Mucosa of stomach (tissue), 1 donor: ENCODE results near the gene OR2M3.

Experiments
- H3K27me3 ChIP-seq: one replicate; pipeline ENCODE4 v1.7.0; 2013; ENCODE audit warnings: mild to moderate bottlenecking, low read length; ENCODE audit not compliant: control insufficient read depth, insufficient read depth
- H3K36me3 ChIP-seq: one replicate; pipeline ENCODE4 v1.7.0; 2013; ENCODE audit warnings: low read length; ENCODE audit not compliant: control insufficient read depth, insufficient read depth
- H3K4me1 ChIP-seq: one replicate; pipeline ENCODE4 v1.7.0; 2013; ENCODE audit warnings: mild to moderate bottlenecking, low read length; ENCODE audit not compliant: control insufficient read depth, insufficient read depth
- H3K4me3 ChIP-seq: one replicate; pipeline ENCODE4 v1.7.0; 2013; ENCODE audit warnings: low read length
- H3K9ac ChIP-seq: one replicate; pipeline ENCODE4 v1.7.0; 2013; ENCODE audit warnings: mild to moderate bottlenecking, low read length, moderate library complexity
- H3K9me3 ChIP-seq: one replicate; pipeline ENCODE4 v1.7.0; 2013; ENCODE audit warnings: mild to moderate bottlenecking, low read length, moderate library complexity; ENCODE audit not compliant: control insufficient read depth
- donor health status: Pancreatic carcinoma.

OR2M3 gene, protein sequence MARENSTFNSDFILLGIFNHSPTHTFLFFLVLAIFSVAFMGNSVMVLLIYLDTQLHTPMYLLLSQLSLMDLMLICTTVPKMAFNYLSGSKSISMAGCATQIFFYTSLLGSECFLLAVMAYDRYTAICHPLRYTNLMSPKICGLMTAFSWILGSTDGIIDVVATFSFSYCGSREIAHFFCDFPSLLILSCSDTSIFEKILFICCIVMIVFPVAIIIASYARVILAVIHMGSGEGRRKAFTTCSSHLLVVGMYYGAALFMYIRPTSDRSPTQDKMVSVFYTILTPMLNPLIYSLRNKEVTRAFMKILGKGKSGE

DNA sequence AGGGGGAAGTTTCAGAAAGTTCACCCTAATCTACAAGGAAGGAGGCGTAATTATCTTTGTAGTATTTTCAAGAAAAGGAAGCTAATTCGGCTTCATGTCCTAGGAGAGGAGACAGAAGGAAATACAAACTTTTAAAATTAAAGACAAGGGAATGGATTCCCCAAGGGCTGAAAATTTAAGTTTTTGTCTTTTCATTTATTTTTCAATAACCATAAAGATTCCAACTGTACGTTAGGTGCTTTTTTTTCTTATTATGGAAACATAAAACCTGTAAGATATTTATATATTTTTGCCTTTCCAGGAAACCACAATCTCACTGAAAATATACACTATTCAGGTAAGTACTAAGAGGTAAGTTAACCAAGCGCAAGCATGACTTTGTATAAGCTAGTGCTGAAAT, at the start of gene OR2M3:
TSS of gene OR2M3 (plus strand) at position 301 of the 400 bp plus-strand sequence. CDS start 5,803 bp downstream, outside the sequence.
- Histone ChIP-seq H3K9ac (no peak within 1 kb of the TSS), H3K9me3 (no peaks in the 10 kb centered on the region), H3K4me1 (no peaks in the 10 kb centered on the region), H3K4me3 (no peak within 1 kb of the TSS), H3K27me3 (no peaks in the 10 kb centered on the region), H3K36me3 (no peaks in the 10 kb centered on the region)

DNA sequence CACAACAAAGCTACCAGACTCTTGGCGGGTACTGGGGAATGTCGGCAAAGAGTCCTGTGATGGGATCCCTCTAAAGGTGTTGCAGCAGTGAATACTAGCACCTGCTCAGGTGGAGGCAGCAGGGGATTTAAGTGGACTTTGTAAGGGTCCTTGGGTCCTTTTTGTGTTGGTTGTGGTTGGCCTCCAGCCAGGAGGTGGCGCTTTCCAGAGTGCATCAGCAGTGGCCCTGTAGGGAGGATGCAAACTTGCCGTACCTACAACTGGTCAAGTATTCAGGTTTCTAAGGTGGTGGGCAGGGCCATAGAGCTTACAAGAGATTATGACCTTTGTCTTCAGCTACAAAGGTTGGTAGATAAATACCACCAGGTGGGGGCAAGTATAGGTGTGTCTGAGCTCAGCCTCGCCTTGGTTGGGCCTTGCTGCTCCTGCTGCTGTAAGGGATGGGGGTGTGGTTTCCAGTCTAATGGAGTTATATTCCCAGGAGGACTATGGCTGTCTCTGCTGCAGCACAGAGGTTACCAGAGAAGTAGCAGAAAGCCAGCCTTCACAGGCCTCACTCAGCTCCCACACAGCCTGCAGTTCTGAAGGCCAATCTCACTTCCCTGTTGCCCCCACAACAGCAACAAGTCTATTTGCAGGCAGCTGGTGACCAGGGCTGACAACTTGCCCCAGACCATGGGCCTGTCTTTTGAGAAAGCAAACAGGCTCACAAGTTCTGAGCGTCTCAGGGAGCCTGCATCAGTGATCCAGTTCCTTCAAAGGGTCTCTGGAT, 44.8 kb upstream of the OR2M3 start:
- no peaks in the 10 kb centered on the region for H3K27me3 ChIP-seq
- no peaks in the 10 kb centered on the region for H3K4me1 ChIP-seq
- no peaks in the 10 kb centered on the region for H3K9me3 ChIP-seq
- no peaks in the 10 kb centered on the region for H3K36me3 ChIP-seq
- H3K4me3 ChIP-seq, result no peak overlapping the region
- H3K9ac ChIP-seq, result no peak overlapping the region

DNA sequence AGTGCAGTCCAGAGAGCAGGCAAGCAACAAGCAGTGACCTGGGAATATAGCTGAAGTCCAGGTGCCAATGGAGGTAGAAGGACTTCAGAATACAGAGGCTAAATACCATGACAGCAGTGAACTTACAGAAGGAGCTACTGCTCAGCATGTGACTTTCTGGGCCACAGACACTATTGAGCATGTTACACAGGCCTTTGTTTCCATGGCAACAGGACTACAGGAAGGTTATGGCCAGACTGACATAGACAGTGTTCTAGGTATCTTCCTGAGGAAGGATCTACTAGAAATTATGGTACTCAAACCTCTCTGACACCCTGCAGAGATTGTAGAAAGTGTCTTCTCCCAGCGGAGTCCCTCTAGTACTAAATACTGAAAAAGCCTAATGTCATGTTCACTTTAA, 41.1 kb upstream of the OR2M3 start:
- no peak overlapping the region for H3K9ac ChIP-seq
- H3K4me1 ChIP-seq, result no peaks in the 10 kb centered on the region
- no peaks in the 10 kb centered on the region for H3K27me3 ChIP-seq
- no peak overlapping the region for H3K4me3 ChIP-seq
- no peaks in the 10 kb centered on the region for H3K9me3 ChIP-seq
- no peaks in the 10 kb centered on the region for H3K36me3 ChIP-seq

DNA sequence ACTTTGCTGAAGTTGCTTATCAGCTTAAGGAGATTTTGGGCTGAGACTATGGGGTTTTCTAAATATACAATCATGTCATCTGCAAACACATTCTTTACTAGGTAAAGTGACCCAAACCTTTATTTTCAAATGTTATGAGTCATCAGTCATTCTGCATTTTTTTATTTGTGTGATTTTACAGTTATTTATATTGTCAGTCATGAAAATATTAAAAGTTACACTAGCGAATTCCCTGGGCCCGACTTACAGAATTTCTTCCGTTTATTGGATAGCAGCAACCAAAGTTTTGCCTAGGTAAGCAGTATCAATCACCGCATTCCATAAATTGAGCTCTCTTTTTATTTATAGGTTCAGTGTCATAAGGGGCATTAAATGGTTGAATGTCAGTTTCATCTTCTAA, 38.3 kb upstream of the OR2M3 start:
- H3K4me1 ChIP-seq, result no peaks in the 10 kb centered on the region
- H3K4me3 ChIP-seq, result no peak overlapping the region
- H3K9me3 ChIP-seq, result no peaks in the 10 kb centered on the region
- H3K36me3 ChIP-seq, result no peaks in the 10 kb centered on the region
- H3K27me3 ChIP-seq, result no peaks in the 10 kb centered on the region
- H3K9ac ChIP-seq, result no peak overlapping the region

DNA sequence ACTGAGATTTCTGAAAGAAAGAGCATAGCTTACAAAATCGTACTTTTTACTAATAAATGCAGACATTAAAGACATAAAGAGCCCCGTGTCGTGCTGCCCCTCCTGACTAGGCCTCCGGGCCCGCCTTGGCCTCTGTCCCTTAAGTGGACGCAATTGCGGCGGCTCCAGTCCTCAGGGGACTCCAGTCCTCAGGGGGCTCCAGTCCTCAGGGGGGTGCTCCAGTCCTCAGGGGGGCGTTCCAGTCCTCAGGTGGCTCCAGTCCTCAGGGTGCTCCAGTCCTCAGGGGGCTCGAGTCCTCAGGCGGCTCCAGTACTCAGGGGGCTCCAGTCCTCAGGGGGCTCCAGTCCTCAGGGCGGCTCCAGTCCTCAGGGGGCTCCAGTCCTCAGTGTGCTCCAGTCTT, 33.0 kb upstream of the OR2M3 start:
- H3K27me3 ChIP-seq, result no peaks in the 10 kb centered on the region

DNA sequence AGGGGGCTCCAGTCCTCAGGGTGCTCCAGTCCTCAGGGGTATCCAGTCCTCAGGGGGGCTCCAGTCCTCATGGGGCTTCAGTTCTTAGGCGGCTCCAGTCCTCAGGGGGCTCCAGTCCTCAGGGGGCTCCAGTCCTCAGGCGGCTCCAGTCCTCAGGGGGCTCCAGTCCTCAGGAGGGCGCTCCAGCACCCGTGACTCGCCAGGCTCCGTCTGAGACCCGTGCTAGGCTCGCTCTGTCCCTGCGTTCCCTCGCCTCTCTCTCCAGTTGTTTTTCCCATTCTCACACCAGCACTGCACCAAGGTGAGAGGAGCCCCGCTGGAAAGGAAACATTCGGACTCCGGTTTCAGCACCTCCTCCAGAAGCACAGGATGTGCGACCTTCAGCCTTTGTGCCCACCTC, 31.9 kb upstream of the OR2M3 start:
- Histone ChIP-seq H3K9ac (no peak overlapping the region), H3K36me3 (no peaks in the 10 kb centered on the region), H3K27me3 (no peaks in the 10 kb centered on the region), H3K4me3 (no peak overlapping the region), H3K9me3 (no peaks in the 10 kb centered on the region), H3K4me1 (no peaks in the 10 kb centered on the region)

More for the DNA sequence above, 33.0 kb upstream of the OR2M3 start:
- H3K4me1 ChIP-seq, result no peaks in the 10 kb centered on the region
- H3K9me3 ChIP-seq, result no peaks in the 10 kb centered on the region
- no peaks in the 10 kb centered on the region for H3K36me3 ChIP-seq
- no peak overlapping the region for H3K9ac ChIP-seq
- H3K4me3 ChIP-seq, result no peak overlapping the region

DNA sequence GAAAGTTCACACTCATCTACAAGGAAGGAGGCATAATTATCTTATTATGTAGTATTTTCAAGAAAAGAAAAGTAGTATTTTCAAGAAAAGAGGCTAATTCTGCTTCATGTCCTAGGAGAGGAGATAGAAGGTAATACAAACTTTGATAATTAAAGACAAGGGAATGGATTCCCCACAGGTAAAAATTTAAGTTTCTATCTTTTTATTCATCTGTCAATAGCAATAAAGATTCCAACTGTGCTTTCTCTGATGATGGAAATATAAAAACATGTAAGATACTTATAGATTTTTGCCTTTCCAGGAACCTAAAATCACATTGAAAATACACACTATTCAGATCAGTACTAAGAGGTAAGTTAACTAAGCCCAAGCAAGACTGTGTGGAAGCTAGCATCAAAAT, 22.5 kb upstream of the OR2M3 start, which contains the start of gene OR2M2:
TSS of gene OR2M2 (plus strand) at position 301 of the 400 bp plus-strand sequence. CDS start 5,165 bp downstream, outside the sequence.
- Histone ChIP-seq H3K9me3 (no peaks in the 10 kb centered on the region), H3K27me3 (no peaks in the 10 kb centered on the region), H3K4me1 (no peaks in the 10 kb centered on the region), H3K9ac (no peak within 1 kb of the TSS), H3K36me3 (no peaks in the 10 kb centered on the region), H3K4me3 (no peak within 1 kb of the TSS)

DNA sequence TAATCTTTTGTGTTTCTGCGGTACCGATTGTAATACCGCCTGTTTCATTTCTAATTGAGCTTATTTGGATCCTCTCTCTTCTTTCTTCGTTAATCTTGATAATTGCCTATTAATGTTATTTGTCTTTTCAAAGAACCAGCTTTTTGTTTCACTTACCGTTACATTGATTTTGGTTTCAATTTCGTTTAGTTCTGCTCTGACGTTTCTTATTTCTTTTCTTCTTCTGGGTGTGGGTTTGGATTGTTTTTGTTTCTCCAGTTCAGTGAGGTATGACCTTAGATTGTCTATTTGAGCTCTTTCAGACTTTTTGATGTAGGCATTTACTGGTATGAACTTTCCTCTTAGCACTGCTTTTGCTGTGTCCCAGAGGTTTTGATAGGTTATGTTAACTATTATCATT, 13.1 kb upstream of the OR2M3 start:
- no peak overlapping the region for H3K4me3 ChIP-seq
- H3K27me3 ChIP-seq, result no peaks in the 10 kb centered on the region
- H3K36me3 ChIP-seq, result no peaks in the 10 kb centered on the region
- H3K9ac ChIP-seq, result no peak overlapping the region
- no peaks in the 10 kb centered on the region for H3K9me3 ChIP-seq
- H3K4me1 ChIP-seq, result no peaks in the 10 kb centered on the region

DNA sequence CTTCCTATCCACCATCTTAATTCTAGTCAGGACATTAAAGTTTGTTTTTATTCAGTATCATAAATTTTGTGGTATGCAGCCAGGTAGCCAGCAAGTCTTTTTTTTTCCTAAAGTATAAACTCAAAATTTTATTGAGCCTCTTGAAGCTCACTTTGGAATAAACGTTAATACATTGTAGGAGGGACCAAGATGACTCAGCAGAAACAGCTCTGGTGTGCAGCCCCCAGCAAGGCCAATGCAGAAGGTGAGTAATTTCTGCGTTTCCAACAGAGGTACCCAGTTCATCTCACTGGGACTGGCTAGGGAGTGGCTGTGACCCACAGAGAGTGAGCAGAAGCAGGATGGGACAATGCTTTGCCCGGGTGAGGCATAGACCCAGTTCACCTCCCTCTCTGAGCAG, 9.7 kb upstream of the OR2M3 start:
- H3K9me3 ChIP-seq, result no peaks in the 10 kb centered on the region

DNA sequence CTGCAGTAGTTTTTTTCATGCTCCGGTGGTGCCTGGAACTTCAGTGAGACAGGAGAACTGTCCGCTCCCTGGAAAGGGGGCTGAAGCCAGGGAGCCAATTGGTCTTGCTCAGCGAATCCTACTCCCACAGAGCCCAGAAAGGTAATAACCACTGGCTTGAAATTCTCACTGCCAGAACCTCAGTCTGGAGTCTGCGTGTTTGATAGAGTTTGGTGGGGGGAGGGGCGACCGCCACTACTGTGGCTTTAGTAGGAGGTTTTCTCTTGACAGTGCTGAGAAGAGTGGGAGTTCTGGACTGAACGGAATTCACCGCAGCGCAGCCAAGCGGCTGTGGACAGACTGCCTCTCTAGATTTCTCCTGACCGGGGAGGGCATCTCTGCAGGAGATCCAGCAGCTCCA, 8.0 kb upstream of the OR2M3 start:
- Histone ChIP-seq H3K27me3 (no peaks in the 10 kb centered on the region), H3K9me3 (no peaks in the 10 kb centered on the region), H3K4me3 (no peak overlapping the region), H3K36me3 (no peaks in the 10 kb centered on the region), H3K9ac (no peak overlapping the region), H3K4me1 (no peaks in the 10 kb centered on the region)

More for the DNA sequence above, 9.7 kb upstream of the OR2M3 start:
- Histone ChIP-seq H3K27me3 (no peaks in the 10 kb centered on the region), H3K36me3 (no peaks in the 10 kb centered on the region), H3K4me1 (no peaks in the 10 kb centered on the region), H3K4me3 (no peak overlapping the region), H3K9ac (no peak overlapping the region)

DNA sequence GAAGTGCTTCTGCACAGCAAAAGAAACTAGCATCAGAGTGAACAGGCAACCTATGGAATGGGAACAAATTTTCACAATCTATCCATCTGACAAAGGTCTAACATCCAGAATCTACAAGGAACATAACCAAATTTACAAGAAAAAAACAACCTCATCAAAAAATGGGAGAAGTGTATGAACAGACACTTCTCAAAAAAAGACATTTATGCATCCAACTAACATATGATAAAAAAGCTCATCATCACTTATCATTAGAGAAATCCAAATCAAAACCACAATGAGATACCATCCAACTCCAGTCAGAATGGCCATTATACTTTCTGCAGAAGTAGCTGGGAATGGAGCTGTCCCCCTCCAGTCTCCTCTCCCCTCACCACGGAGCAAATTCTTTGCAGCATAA, 2.9 kb upstream of the OR2M3 start:
- Histone ChIP-seq H3K36me3 (no peaks in the 10 kb centered on the region), H3K4me3 (no peak overlapping the region), H3K9ac (no peak overlapping the region), H3K27me3 (no peaks in the 10 kb centered on the region), H3K9me3 (no peaks in the 10 kb centered on the region), H3K4me1 (no peaks in the 10 kb centered on the region)

DNA sequence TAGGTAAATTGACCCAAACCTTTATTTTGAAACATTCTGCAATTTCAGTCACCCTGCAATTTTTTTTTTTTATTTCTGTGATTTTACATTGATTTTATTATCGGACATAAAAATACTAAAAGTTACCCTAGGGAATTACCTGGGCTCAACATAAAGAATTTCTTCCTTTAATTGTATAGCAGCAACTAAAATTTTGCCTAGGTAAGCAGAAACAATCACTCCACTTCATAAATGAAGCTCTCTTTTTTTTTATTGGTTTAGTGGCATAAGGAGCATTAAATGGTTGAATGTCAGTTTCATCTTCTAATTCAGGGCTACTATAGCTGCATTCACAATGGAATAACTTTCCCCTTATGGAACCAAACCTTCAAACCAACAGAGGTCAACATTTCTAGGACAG, 18.8 kb downstream of the OR2M3 start:
- H3K27me3 ChIP-seq, result no peaks in the 10 kb centered on the region
- H3K36me3 ChIP-seq, result no peaks in the 10 kb centered on the region
- H3K4me1 ChIP-seq, result no peaks in the 10 kb centered on the region
- no peak overlapping the region for H3K4me3 ChIP-seq
- no peaks in the 10 kb centered on the region for H3K9me3 ChIP-seq
- no peak overlapping the region for H3K9ac ChIP-seq
